ENCODE results near the gene TP53TG5.

DNA sequence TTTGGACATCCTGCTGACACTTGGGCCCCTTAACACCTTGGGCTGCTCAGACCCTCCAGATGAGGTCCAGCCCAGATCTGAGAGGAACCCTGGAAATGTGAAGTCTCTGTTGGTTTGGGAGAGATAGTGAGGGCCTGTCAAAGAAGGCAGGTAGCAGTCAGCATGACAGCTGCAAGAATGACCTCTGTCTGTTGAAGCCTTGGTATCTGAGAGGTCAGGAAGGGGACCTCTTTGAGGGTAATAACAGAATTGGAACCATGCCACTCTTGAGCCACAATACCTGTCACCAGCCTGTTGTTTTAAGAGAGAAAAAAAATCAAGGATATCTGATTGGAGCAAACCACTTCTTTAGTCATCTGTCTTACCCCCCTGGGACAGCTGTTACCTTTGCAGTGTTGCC, 11.0 kb downstream of the TP53TG5 start:
- TF ChIP-seq CTCF (IDR thresholded peaks at IDR 0.05) = no peak
- TF ChIP-seq POLR2A (IDR thresholded peaks at IDR 0.05) = no peak

All from uterus (tissue), 2 donors.